Measurements from ENCODE around the gene ADGRG6.

DNA sequence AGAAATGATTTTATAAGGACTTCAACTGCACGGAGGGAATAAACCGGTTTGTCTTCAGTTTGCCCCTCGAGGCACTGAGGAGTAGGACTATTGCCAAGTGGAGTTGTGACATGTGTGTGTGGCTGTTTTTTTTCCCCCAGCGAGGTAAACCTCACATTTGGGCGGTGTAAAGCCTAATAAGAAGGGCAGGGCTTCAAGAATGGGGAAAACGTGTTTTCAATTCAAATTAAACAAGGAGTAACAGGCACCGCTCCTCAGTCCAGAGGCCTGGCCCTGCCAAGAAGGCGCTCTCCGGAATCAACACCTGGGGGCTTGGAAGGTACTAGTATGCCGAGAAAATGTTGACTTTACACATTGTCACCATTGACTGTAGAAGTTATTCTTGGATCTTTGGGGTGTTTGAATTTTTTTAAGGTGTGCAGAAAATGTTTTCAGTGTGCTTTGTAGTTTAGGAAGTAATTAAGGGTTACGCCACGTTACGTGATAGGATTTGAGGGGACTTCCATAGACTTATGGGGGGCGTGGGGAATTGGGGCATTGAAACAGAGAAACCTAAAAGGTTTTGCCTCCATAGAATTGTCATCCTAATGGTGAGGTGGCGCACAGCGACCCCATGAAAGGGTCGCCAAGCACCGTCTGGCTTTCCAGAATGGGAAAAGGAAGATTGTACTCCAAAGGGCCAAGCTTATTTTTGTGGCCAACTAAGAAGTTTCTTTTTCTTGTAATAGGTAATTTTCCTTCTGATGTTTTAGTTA, 791 bp downstream of the ADGRG6 start:
- TF ChIP-seq, protein P1, sequence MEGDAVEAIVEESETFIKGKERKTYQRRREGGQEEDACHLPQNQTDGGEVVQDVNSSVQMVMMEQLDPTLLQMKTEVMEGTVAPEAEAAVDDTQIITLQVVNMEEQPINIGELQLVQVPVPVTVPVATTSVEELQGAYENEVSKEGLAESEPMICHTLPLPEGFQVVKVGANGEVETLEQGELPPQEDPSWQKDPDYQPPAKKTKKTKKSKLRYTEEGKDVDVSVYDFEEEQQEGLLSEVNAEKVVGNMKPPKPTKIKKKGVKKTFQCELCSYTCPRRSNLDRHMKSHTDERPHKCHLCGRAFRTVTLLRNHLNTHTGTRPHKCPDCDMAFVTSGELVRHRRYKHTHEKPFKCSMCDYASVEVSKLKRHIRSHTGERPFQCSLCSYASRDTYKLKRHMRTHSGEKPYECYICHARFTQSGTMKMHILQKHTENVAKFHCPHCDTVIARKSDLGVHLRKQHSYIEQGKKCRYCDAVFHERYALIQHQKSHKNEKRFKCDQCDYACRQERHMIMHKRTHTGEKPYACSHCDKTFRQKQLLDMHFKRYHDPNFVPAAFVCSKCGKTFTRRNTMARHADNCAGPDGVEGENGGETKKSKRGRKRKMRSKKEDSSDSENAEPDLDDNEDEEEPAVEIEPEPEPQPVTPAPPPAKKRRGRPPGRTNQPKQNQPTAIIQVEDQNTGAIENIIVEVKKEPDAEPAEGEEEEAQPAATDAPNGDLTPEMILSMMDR (IDR thresholded peaks at IDR 0.05) = no peak
- TF ChIP-seq POLR2A (IDR thresholded peaks at IDR 0.05) = no peak

Data from upper lobe of left lung (tissue), 4 donors.